Gastroesophageal sphincter (tissue), 3 donors: ENCODE data around the gene EPHB1.

Source experiments
- CTCF ChIP-seq, 4 experiments: fragments of 200-600 bp in 2 of 4; fragments of 450-650 bp in 2 of 4; sonication (generic) in 1 of 4; IDR thresholded peaks; one replicate each; pipeline ENCODE4 v1.5.1; 2017 to 2019; ENCODE audit warnings: antibody characterized with exemption in 4 of 4, mild to moderate bottlenecking in 2 of 4, moderate library complexity in 2 of 4
- POLR2A ChIP-seq, 2 donors: fragments of 450-650 bp; IDR thresholded peaks; one replicate each; pipeline ENCODE4 v1.6.1; 2017; ENCODE audit warnings: antibody characterized with exemption in 2 of 2, mild to moderate bottlenecking in 2 of 2, moderate library complexity in 1 of 2

- no peak for TF ChIP-seq CTCF (IDR thresholded peaks at IDR 0.05)
- no peak for TF ChIP-seq POLR2A (IDR thresholded peaks at IDR 0.05)
These were observed 18.5 kb upstream of the EPHB1 start for GRCh38 chr3:134776518-134776917.
